CD8-positive, alpha-beta memory T cell (primary cell): ENCODE data around the gene PDGFC. TPM values are rescaled to one million over a fixed set of nuclear protein-coding genes. Genes with fewer than 3 reads are reported as not detected.
"Not testable (repeated sequence)": the region's sequence is repeated elsewhere in the genome, so short reads cannot be mapped to it uniquely, and the experiment has no call there.

Source experiments
- CTCF ChIA-PET: fragments of 350-600 bp; sonication (Branson Sonifier 250); formaldehyde crosslinking; loops from one replicate; lab custom pipeline; 2021; ENCODE audit warnings: antibody characterized with exemption; lab: Charles Lee
- POLR2A ChIA-PET: fragments of 350-600 bp; sonication (Branson Sonifier 250); formaldehyde crosslinking; loops from one replicate; lab custom pipeline; 2021; ENCODE audit warnings: antibody characterized with exemption; lab: Charles Lee
- DNase-seq, 5 donors: peaks; one replicate each; pipeline versions ENCODE4 v3.0.0 to v3.0.0-alpha.2; 2020 to 2022; ENCODE audit warnings: mixed read lengths in 1 of 5
- H3K27ac ChIP-seq: one replicate; pipeline ENCODE4 v1.7.0; 2013; ENCODE audit warnings: low read depth, mild to moderate bottlenecking, low read length, moderate library complexity
- H3K27me3 ChIP-seq: 2 replicates; pipeline ENCODE4 v1.7.0; 2013; ENCODE audit warnings: low read length, mild to moderate bottlenecking; ENCODE audit not compliant: insufficient read depth, poor library complexity, severe bottlenecking
- H3K36me3 ChIP-seq: 2 replicates; pipeline ENCODE4 v1.7.0; 2013; ENCODE audit warnings: mild to moderate bottlenecking, low read length, moderate library complexity; ENCODE audit not compliant: insufficient read depth
- H3K4me1 ChIP-seq: 2 replicates; pipeline ENCODE4 v1.7.0; 2013; ENCODE audit warnings: mild to moderate bottlenecking, low read length, moderate library complexity; ENCODE audit not compliant: insufficient read depth
- H3K4me3 ChIP-seq: 2 replicates; pipeline ENCODE4 v1.7.0; 2013; ENCODE audit warnings: mild to moderate bottlenecking, low read length
- H3K9me3 ChIP-seq: 2 replicates; pipeline ENCODE4 v1.7.0; 2013; ENCODE audit warnings: mild to moderate bottlenecking, low read length
- H3K27ac Mint-ChIP-seq, 8 donors: one replicate each; pipeline ENCODE4 v1.8.0; 2020 to 2021; ENCODE audit warnings: mixed read lengths in 8 of 8, mild to moderate bottlenecking in 6 of 8, inconsistent platforms in 3 of 8, moderate library complexity in 3 of 8
- H3K27me3 Mint-ChIP-seq, 2 donors: one replicate each; pipeline ENCODE4 v1.8.0; 2020 to 2021; ENCODE audit warnings: mixed read lengths in 2 of 2, mild to moderate bottlenecking in 1 of 2, moderate library complexity in 1 of 2
- H3K36me3 Mint-ChIP-seq, 3 donors: one replicate each; pipeline ENCODE4 v1.8.0; 2020 to 2021; ENCODE audit warnings: mixed read lengths in 3 of 3, inconsistent platforms in 1 of 3, mild to moderate bottlenecking in 1 of 3
- H3K4me1 Mint-ChIP-seq, 3 donors: one replicate each; pipeline ENCODE4 v1.8.0; 2020 to 2021; ENCODE audit warnings: mixed read lengths in 3 of 3, inconsistent platforms in 1 of 3, mild to moderate bottlenecking in 1 of 3
- H3K4me3 Mint-ChIP-seq, 7 donors: one replicate each; pipeline ENCODE4 v1.8.0; 2020 to 2021; ENCODE audit warnings: mixed read lengths in 7 of 7, mild to moderate bottlenecking in 6 of 7, moderate library complexity in 4 of 7, inconsistent platforms in 2 of 7
- H3K9me3 Mint-ChIP-seq, 5 donors: one replicate each; pipeline ENCODE4 v1.8.0; 2020 to 2022; ENCODE audit warnings: mixed read lengths in 5 of 5, mild to moderate bottlenecking in 3 of 5, moderate library complexity in 2 of 5, inconsistent platforms in 1 of 5
- polyA plus RNA-seq: library from polyadenylated mRNA; unstranded; fragments of 300-500 nt; fragmentation: Illumina TruSeq; gene quantifications from one replicate; pipeline ENCODE4 v1.2.3, GENCODE V29; 2021
- total RNA-seq, 2 experiments: library from RNA; stranded (reverse); gene quantifications; one replicate each; pipeline ENCODE4 v1.2.3, GENCODE V29; 2021

Gene PDGFC
- total and polyA plus RNA-seq, 3 experiments from 2014 or later: 0.13 TPM; not detected in 2

DNA sequence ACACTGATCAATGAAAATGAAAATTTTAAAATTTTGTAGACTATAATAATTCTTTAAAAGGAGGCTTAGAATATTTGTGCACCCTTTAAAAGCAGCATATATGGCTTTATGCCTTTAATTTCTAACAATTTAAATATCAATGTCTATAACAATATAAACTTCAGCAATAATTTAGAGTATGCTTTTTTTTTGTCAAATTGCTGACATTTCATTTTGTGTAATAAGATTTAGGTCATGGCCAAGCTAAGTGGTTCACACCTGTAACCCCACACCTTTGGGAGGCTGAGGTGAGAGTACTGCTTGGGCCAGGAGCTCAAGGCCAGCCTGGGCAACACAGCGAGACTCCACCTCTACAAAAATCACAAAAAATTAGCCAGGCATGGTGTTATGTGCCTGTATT lies 86.2 kb downstream of the PDGFC start:
- Histone ChIP-seq H3K4me3 (no peak overlapping the region), H3K9me3 (no peaks in the 10 kb centered on the region), H3K27ac (no peak overlapping the region), H3K36me3 (no peaks in the 10 kb centered on the region), H3K4me1 (no peaks in the 10 kb centered on the region), H3K27me3 (no peaks in the 10 kb centered on the region)
- ChIA-PET CTCF (no interaction called here), POLR2A (no interaction called here)
- no peak overlapping the region for H3K4me3 Mint-ChIP-seq
- peaks cover 0 to 28% (median 8%) of the 10 kb centered on the region in 5 donors for H3K9me3 Mint-ChIP-seq
- no peak for DNase-seq
- no peaks in the 10 kb centered on the region for H3K4me1 Mint-ChIP-seq
- peaks cover 0 to 1% (median 0%) of the 10 kb centered on the region in 3 donors for H3K36me3 Mint-ChIP-seq
- H3K27ac Mint-ChIP-seq: no peak overlapping the region
- H3K27me3 Mint-ChIP-seq: no peaks in the 10 kb centered on the region

DNA sequence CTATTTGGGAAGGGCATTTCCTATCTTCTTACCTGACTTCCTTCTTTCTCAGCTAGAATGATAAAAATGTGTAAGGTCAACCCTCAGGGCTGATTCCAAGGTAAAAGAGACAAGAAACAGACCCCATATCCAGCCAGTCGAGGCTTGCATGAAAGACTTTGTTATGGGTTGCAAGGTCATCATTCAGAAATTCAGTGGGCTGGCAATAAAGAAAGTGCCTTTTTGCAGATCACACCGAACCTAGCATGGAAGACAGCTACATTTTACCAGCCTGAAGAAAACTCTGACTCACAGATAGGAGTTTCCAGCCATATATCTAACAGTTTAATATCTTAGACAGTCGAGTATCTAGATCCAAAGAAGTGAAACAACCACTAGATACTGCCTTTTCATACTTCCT lies 87.4 kb downstream of the PDGFC start:
- H3K4me3 Mint-ChIP-seq: no peak overlapping the region
- peaks cover 0 to 1% (median 0%) of the 10 kb centered on the region in 3 donors for H3K36me3 Mint-ChIP-seq
- POLR2A ChIA-PET: no interaction called here
- no peak overlapping the region for H3K27ac ChIP-seq
- H3K36me3 ChIP-seq: no peaks in the 10 kb centered on the region
- H3K27ac Mint-ChIP-seq: no peak overlapping the region
- H3K27me3 ChIP-seq: no peaks in the 10 kb centered on the region
- no peaks in the 10 kb centered on the region for H3K27me3 Mint-ChIP-seq
- CTCF ChIA-PET: no interaction called here
- no peak for DNase-seq
- peaks cover 2 to 29% (median 5%) of the 10 kb centered on the region in 5 donors for H3K9me3 Mint-ChIP-seq
- no peaks in the 10 kb centered on the region for H3K4me1 ChIP-seq
- no peak overlapping the region for H3K4me3 ChIP-seq
- H3K4me1 Mint-ChIP-seq: no peaks in the 10 kb centered on the region
- H3K9me3 ChIP-seq: no peaks in the 10 kb centered on the region

DNA sequence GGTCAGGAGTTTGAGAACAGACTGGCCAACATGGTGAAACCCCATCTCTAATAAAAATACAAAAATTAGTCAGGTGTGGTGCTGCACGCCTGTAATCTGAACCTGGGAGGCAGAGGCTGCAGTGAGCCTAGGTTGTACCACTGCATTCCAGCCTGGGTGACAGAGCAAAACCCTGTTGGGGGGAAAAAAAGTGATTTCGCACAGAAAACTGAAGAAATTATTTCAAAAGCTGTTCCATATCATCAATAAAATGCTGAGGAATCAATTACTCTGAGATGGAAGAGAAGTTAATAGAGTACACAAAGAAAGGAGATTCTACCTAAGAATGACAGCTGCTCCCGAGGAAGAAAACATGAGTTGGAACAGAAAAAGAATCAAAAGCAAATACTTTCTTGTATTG lies 95.9 kb downstream of the PDGFC start:
- Mint-ChIP-seq H3K27ac (no peak overlapping the region), H3K36me3 (no peaks in the 10 kb centered on the region)
- POLR2A ChIA-PET: no interaction called here

DNA sequence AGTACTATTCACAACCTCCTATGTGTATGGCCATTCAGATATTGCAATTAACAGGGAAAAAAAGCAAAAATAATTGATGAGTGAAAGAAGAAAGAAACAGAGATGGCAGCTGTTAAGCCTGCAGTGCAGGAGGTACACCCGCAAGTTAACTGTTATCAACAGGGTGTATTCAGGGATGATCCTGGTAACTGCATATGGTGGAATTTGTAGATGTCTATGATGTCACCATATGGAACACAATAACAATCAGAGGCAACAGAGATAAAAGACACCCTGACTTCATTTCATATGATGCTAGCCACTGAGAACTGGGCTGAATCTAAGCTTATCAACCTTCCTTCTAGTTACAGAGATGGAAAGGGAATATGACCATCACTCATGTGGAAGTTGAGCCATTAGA lies 96.5 kb downstream of the PDGFC start:
- no peak overlapping the region for H3K4me3 Mint-ChIP-seq
- DNase-seq: no peak
- POLR2A ChIA-PET: no interaction called here
- Histone ChIP-seq H3K27ac (no peak overlapping the region), H3K4me1 (no peaks in the 10 kb centered on the region), H3K9me3 (no peaks in the 10 kb centered on the region), H3K4me3 (no peak overlapping the region), H3K36me3 (no peaks in the 10 kb centered on the region), H3K27me3 (no peaks in the 10 kb centered on the region)
- H3K36me3 Mint-ChIP-seq: no peaks in the 10 kb centered on the region
- no peak overlapping the region for H3K27ac Mint-ChIP-seq
- CTCF ChIA-PET: no interaction called here
- H3K4me1 Mint-ChIP-seq: no peaks in the 10 kb centered on the region
- no peaks in the 10 kb centered on the region for H3K27me3 Mint-ChIP-seq
- H3K9me3 Mint-ChIP-seq: peaks cover 0 to 20% (median 4%) of the 10 kb centered on the region in 5 donors

More for the DNA sequence above, 95.9 kb downstream of the PDGFC start:
- Histone ChIP-seq H3K36me3 (no peaks in the 10 kb centered on the region), H3K27ac (no peak overlapping the region), H3K4me1 (no peaks in the 10 kb centered on the region), H3K9me3 (no peaks in the 10 kb centered on the region), H3K4me3 (no peak overlapping the region), H3K27me3 (no peaks in the 10 kb centered on the region)
- H3K27me3 Mint-ChIP-seq: no peaks in the 10 kb centered on the region
- H3K4me3 Mint-ChIP-seq: no peak overlapping the region
- DNase-seq: no peak
- CTCF ChIA-PET: no interaction called here
- peaks cover 0 to 20% (median 5%) of the 10 kb centered on the region in 5 donors for H3K9me3 Mint-ChIP-seq
- H3K4me1 Mint-ChIP-seq: no peaks in the 10 kb centered on the region

DNA sequence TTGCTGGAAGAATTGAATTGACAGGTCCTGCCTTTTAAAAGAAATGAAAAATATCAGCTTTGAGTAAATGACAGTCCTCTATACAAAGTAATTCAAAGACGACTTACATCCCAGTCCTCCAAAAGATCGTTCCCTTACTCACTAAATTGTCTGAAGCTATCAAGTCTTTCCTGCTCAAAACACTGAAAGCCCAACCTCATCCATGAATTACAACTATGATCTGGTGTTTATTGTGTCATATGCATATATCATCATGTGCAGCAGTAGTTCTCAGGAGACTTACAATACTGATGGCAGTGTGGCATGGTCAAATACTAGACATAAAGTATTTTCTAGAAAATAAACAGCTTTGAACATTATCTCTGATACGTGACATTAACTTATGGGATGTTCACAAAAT lies 97.8 kb downstream of the PDGFC start:
- Histone ChIP-seq H3K4me1 (no peaks in the 10 kb centered on the region), H3K27ac (no peak overlapping the region), H3K36me3 (no peaks in the 10 kb centered on the region), H3K27me3 (no peaks in the 10 kb centered on the region), H3K4me3 (no peak overlapping the region), H3K9me3 (no peaks in the 10 kb centered on the region)
- POLR2A ChIA-PET: no interaction called here
- CTCF ChIA-PET: no interaction called here
- DNase-seq: no peak
- peaks cover 0 to 15% (median 5%) of the 10 kb centered on the region in 5 donors for H3K9me3 Mint-ChIP-seq
- H3K4me3 Mint-ChIP-seq: no peak overlapping the region
- H3K4me1 Mint-ChIP-seq: no peaks in the 10 kb centered on the region
- no peaks in the 10 kb centered on the region for H3K27me3 Mint-ChIP-seq
- H3K27ac Mint-ChIP-seq: no peak overlapping the region
- H3K36me3 Mint-ChIP-seq: no peaks in the 10 kb centered on the region

DNA sequence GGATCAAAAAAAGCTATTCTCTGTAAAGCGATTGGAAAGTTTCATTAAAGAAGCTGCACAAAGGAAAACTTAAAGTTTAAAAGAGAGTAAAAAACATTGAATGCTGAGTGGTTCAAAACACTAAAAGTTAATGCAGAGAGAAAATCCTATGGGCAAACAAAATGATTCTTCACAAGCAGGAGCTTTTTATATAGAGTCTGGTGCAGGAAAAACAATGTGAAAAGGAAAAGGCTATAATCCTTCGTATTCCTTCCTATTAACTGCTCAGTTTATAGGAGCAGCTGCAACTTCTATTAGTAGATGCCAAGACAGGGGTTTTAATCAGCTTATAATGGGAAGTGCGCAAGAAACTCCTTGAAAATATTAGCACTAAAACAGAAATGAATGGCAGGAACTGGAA lies 100.7 kb downstream of the PDGFC start:
- POLR2A ChIA-PET: no interaction called here
- Mint-ChIP-seq H3K27me3 (no peaks in the 10 kb centered on the region), H3K4me1 (no peaks in the 10 kb centered on the region), H3K4me3 (no peak overlapping the region), H3K27ac (no peak overlapping the region), H3K36me3 (no peaks in the 10 kb centered on the region), H3K9me3 (peaks cover 0 to 12% (median 7%) of the 10 kb centered on the region in 5 donors)
- H3K4me3 ChIP-seq: no peak overlapping the region
- no peaks in the 10 kb centered on the region for H3K4me1 ChIP-seq
- no peak for DNase-seq
- no peaks in the 10 kb centered on the region for H3K9me3 ChIP-seq
- H3K27me3 ChIP-seq: no peaks in the 10 kb centered on the region
- no peaks in the 10 kb centered on the region for H3K36me3 ChIP-seq
- H3K27ac ChIP-seq: no peak overlapping the region
- CTCF ChIA-PET: no interaction called here

DNA sequence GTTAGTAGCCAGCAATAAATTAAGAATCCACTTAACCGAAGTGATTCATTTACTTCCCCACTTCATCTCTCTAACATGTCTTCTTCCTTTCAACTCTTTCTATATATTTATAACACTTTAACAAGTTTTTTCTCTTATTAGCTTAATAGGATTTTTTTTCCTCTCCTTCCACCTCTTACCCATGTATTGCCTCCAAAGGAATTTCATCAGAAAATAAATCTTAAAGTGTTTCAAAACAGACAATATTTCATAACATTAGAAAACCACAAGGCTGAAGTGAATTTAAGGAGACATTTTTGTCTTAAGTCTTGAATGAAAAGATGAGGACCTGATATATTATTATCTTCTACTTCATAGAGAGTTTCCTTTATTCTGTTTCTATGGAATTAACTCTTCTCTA lies 101.5 kb downstream of the PDGFC start:
- Mint-ChIP-seq H3K4me3 (no peak overlapping the region), H3K9me3 (peaks cover 3 to 12% (median 10%) of the 10 kb centered on the region in 5 donors), H3K4me1 (no peaks in the 10 kb centered on the region), H3K27ac (no peak overlapping the region), H3K27me3 (no peaks in the 10 kb centered on the region), H3K36me3 (no peaks in the 10 kb centered on the region)
- POLR2A ChIA-PET: no interaction called here
- CTCF ChIA-PET: no interaction called here
- H3K4me1 ChIP-seq: no peaks in the 10 kb centered on the region
- H3K27ac ChIP-seq: no peak overlapping the region
- H3K36me3 ChIP-seq: no peaks in the 10 kb centered on the region
- no peak for DNase-seq
- H3K9me3 ChIP-seq: no peaks in the 10 kb centered on the region
- H3K4me3 ChIP-seq: no peak overlapping the region
- H3K27me3 ChIP-seq: no peaks in the 10 kb centered on the region

DNA sequence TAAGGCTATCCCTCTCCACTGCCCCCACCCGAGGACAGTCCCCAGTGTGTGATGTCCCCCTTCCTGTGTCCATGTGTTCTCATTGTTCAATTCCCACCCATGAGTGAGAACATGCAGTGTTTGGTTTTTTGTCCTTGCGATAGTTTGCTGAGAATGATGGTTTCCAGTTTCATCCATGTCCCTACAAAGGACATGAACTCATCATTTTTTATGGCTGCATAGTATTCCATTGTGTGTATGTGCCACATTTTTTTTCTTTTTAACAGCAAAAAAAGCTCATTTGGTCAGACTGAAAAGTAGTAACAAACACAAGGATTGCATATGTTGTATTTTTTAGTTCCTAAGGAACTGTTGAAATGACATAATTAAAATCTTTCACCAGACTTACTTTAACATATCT lies 105.5 kb downstream of the PDGFC start:
- H3K4me1 ChIP-seq, H3K36me3 ChIP-seq, H3K4me3 ChIP-seq, H3K9me3 ChIP-seq, H3K27me3 ChIP-seq, H3K4me3 Mint-ChIP-seq, H3K27me3 Mint-ChIP-seq, H3K27ac Mint-ChIP-seq, H3K27ac ChIP-seq, DNase-seq, H3K36me3 Mint-ChIP-seq, POLR2A ChIA-PET, H3K4me1 Mint-ChIP-seq, CTCF ChIA-PET: not testable (repeated sequence)
- peaks cover 3 to 15% (median 9%) of the 10 kb centered on the region in 5 donors for H3K9me3 Mint-ChIP-seq

DNA sequence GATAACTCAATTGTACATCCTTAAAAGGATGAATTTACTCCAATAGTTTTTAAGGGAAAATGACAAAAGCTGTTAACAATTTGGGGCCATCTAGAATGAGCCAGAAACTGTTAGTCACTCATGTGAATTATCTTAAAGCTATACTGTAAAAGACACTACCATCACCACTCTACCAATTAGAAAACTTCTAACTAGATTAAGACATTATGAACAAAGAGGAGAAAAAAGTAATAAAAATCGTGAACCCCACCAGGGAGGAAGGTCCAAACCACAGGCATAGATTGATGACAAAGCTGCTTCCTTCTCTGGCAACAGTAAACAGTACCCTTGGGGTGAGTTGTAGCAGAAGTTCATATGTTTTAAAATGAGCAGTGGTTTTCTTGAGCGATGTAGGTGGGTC lies 106.1 kb downstream of the PDGFC start:
- Histone ChIP-seq H3K27me3 (no peaks in the 10 kb centered on the region), H3K9me3 (no peaks in the 10 kb centered on the region), H3K27ac (no peak overlapping the region), H3K36me3 (no peaks in the 10 kb centered on the region), H3K4me1 (no peaks in the 10 kb centered on the region), H3K4me3 (no peak overlapping the region)
- H3K27me3 Mint-ChIP-seq: no peaks in the 10 kb centered on the region
- no peaks in the 10 kb centered on the region for H3K4me1 Mint-ChIP-seq
- H3K9me3 Mint-ChIP-seq: peaks cover 3 to 11% (median 9%) of the 10 kb centered on the region in 5 donors
- H3K36me3 Mint-ChIP-seq: no peaks in the 10 kb centered on the region
- ChIA-PET POLR2A (no interaction called here), CTCF (no interaction called here)
- H3K4me3 Mint-ChIP-seq: no peak overlapping the region
- no peak overlapping the region for H3K27ac Mint-ChIP-seq
- no peak for DNase-seq
